ENCODE measurements around the gene ERBIN.
"Not testable (repeated sequence)": the region's sequence is repeated elsewhere in the genome, so short reads cannot be mapped to it uniquely, and the experiment has no call there.

ERBIN gene, protein sequence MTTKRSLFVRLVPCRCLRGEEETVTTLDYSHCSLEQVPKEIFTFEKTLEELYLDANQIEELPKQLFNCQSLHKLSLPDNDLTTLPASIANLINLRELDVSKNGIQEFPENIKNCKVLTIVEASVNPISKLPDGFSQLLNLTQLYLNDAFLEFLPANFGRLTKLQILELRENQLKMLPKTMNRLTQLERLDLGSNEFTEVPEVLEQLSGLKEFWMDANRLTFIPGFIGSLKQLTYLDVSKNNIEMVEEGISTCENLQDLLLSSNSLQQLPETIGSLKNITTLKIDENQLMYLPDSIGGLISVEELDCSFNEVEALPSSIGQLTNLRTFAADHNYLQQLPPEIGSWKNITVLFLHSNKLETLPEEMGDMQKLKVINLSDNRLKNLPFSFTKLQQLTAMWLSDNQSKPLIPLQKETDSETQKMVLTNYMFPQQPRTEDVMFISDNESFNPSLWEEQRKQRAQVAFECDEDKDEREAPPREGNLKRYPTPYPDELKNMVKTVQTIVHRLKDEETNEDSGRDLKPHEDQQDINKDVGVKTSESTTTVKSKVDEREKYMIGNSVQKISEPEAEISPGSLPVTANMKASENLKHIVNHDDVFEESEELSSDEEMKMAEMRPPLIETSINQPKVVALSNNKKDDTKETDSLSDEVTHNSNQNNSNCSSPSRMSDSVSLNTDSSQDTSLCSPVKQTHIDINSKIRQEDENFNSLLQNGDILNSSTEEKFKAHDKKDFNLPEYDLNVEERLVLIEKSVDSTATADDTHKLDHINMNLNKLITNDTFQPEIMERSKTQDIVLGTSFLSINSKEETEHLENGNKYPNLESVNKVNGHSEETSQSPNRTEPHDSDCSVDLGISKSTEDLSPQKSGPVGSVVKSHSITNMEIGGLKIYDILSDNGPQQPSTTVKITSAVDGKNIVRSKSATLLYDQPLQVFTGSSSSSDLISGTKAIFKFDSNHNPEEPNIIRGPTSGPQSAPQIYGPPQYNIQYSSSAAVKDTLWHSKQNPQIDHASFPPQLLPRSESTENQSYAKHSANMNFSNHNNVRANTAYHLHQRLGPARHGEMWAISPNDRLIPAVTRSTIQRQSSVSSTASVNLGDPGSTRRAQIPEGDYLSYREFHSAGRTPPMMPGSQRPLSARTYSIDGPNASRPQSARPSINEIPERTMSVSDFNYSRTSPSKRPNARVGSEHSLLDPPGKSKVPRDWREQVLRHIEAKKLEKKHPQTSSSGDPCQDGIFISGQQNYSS (N-terminal part only)

DNA sequence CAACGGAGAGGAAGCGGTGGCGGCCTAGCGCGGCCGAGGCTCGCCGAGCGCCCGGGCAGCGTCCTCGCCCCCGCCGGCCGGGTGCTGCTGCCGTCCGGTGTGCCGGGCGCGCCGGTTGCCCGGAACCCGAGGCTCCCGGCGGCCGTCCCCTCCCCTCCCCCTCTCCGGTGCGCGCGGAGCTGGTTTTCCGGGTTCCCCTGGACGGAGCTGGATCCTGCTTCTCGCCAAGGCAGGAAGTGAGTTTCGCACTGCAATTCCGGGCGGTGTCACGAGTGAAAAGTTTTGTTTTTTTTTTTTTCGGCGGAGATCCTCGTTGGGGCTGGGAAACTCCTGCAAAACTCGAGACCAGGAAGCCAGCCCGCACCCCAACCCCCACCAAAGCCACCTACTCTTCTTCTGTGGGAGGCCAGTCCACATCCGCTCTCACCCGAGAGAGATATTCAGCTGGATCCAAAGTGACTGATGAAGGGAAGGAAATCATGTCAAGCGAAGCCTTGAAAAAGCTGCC lies at the start of gene ERBIN:
Gene ERBIN, plus strand, starts transcription at position 300 of the 508 bp plus-strand sequence. CDS start 66,144 bp downstream, outside the sequence.
- peak; percentile 86 for DNase-seq

DNA sequence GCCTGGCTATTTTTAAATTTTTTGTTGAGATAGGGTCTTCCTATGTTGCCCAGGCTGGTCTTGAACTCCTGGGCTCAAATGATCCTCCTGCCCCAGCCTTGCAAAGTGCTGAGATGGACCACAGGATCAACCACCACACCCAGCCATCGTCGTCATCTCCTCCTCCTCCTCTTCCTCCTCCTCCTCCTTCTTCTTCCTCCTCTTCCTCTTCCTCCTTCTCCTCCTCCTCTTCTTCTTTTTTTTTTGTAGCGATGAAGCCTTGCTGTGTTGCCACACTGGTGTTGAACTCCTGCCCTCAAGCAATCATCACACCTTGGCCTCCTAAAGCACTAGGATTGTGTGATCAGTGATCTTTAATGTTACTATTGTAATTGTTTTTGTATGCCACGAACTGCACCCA lies 49.4 kb upstream of the ERBIN start:
- DNase-seq, result no peak

DNA sequence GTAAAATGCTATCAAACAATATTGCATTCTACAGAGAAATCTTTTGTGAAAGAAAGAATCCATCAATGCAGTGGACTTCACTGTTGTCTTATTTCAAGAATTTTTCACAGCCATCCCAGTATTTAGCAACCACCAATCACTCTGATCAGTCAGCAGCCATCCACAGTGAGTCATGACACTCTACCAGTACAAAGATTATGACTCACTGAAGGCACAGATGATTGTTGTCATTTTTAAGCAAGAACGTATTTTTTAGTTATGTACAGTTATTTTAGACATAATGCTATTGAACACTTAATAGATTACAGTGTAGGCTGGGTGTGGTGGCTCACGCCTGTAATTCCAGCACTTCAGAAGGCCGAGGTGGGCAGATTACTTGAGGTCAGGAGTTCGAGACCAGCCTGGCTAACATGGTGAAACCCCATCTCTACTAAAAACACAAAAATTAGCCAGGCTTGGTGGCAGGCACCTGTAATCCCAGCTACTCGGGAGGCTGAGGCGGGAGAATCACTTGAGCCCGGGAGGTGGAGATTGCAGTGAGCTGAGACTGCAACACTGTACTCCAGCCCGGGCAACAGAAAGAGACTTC lies 46.6 kb upstream of the ERBIN start:
- not testable (repeated sequence) for DNase-seq

DNA sequence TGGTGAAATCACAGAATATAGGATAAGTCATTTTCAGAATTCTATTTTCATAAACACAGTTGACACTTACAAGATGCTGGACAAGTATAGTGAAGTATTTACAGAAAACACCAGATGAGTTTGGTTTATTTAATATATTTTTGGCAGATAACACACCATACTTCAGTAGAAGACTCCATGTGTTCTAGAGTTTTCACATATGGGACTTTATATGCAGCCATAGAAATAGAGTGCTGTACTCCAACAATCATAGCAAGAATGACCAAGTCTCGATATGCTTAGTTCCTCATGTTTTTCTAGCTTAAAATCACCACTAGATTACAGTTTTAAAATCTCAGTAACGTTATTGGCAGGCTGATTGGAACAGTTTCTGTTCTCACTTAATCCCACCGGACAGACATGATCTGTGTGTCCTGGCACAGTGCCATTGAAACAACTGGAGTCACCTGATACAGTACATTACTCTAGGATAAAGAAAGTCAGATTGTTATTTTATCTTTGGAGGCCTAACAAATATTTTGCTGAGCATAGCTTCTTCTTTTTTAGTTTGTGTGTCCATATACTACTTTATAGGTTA lies 45.8 kb upstream of the ERBIN start:
- DNase-seq, result no peak

DNA sequence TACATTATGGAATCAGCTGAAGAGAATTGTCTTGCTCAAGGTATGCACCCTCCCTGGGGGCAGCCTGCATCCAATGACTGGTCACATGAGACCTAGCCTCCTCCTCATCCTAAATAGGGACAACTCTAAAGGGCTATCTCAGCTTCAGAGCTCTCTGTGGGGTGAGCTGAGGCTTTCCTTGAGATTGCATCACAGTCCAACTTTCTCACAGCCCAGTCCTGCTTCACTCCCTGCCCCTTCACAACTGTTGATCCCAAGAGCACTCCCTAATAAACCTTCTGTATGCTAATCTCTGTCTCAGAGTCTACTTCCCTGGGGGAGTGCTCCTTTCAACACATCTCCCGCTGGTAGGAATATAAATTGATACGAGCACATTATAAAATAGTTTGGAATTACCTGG lies 44.1 kb upstream of the ERBIN start:
- DNase-seq, result no peak

DNA sequence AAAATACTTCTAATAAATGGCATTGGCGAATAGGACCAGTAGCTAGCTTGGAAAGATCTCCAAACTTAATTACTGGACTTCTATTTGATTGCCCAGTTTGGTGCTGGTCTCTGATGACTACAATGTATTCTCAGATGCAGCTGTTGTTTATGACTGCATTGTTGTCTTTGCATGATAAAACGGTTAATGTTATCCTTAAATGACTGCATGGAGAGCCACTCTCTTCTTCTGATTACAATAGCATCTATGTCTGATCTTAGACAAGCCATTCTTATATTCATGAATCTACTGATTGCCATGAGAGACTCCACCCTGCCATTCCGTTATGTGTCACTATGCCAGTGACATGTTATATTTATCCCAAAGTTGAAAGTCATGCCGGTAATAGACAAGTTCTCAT lies 42.9 kb upstream of the ERBIN start:
- no peak for DNase-seq

DNA sequence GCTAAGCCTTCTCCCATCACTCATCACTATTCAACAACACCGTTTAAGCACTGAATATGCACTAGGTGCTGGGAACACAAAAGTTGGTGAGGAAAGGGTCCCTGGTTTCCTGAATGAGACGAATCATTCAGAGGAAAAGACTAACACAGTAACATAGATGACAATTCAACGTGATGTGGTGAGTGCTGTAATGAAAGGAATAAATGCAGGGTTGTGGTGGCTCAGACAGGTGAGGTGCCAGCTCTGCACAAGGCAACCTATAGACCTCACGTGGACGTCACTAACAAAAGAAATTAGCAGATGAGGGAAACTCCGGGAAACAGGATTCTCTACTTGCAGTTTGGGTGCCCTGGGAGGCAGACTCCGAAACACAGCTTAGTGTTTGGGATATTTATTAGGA lies 40.0 kb upstream of the ERBIN start:
- no peak for DNase-seq

DNA sequence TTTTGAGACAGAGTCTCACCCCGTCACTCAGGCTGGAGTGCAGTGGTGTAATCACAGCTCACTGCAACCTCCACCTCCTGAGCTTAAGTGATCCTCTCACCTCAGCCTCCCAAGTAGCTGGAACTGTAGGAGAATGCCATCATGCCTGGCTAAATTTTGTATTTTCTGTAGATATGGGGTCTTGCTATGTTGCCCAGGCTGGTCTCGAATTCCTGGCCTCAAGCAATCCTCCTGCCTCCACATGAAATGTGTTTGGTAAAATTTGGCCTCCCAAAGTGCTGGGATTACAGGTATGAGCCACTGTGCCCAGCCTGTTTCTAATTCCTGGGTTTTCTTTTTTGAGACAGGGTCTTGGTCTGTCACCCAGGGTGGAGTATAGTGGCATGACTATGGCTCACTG lies 34.4 kb upstream of the ERBIN start:
- not testable (repeated sequence) for DNase-seq

DNA sequence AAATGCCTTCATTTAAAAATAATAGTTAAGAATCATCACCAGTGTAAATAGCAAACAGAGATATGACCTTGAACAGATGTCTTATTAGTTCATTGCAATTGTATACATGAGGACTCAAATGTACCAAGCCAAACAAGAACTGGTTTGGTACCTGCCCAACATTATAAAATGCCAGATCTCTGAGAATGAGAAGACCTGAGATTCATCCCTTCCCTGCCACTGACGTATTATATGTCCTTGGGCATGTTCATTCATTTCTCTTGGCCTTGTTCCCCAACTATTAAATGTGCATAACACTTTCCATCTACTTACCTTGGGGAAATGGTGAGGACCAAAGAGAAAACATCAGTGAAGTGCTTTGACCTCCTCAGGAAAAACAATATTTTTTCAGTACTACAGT lies 33.6 kb upstream of the ERBIN start:
- DNase-seq, result no peak

DNA sequence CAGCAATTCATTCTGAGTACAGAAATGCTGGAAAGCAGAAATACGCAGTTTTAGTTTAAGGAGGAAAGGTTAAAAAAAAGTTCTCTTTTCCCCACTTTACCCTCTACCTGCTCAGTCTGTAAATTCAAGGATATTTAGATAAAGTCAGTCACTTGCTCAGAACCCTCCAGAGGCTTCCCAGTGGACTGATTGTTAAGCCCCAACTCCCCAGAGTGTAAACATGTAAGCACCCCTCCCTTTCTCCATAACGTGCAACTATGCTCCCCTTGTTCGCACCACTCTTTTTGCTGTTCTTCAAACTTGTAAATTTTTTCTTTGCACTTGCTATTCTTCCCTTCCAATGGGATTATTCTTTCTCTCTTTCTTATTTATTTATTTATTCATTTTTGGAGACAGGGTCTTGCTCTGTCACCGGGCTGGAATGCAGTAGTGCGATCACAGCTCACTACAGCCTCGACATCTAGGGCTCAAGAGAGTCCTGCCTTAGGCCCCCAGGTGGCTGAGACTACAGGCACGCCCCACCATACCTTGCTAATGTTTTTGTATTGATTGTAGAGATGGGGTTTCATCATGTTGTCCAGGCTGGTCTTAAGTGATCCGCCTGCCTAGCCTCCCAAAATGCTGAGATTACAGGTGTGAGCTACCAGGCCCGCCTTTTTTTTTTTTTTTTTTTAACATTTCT lies 32.5 kb upstream of the ERBIN start:
- no peak for DNase-seq

DNA sequence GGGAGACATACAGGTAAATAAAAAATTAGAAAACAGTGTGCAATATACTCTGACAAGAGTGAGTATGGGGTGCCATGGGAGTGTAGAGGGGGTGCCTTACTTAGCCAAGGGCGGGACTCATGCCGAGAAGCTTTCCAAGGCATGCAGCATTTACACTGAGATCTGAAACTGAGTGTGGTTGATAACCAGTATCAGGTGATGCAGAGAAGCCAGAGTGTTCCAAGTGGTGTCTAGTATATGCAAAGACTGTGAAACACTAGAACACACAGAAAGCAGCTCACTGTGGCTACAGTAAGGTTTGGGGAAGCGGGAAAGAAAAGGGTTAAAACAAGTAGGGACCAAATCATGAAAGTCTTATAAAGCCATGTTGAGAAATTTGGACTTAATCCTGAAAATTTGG lies 30.5 kb upstream of the ERBIN start:
- DNase-seq, result no peak

DNA sequence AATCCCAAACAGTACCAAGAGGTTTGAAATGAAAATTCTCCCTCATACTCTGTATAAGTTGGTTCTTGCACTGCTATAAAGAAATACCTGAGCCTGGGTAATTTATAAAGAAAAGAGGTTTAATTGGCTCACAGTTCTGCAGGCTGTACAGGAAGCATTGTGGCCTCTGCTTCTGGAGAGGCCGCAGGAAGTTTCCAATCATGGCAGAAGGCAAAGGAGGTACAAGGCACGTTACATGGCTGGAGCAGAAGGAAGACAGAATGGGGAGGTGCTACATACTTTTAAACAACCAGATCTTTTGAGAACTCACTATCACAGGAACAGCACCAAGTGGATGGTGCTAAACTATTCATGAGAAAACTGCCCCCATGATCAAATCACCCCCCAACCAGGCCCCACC lies 25.6 kb upstream of the ERBIN start:
- no peak for DNase-seq

DNA sequence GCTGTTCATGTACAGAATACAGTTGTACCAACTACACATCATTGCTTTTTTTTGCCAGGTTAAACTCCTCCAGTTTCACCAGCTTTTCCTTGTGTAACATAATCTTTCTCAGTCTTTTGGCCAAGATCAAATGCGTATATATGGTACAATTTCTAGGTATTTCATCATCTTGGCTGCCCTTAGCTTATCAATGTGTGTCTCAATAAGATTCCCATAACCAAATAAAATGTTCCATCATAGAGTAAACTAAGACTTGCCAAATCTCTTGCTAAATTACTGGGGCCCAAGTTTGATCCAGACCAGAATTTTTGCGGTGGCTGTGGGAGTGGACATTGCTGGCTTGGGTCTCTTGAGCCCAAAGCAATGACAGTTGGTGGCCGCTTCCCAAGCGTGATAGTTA lies 24.3 kb upstream of the ERBIN start:
- DNase-seq, result no peak

DNA sequence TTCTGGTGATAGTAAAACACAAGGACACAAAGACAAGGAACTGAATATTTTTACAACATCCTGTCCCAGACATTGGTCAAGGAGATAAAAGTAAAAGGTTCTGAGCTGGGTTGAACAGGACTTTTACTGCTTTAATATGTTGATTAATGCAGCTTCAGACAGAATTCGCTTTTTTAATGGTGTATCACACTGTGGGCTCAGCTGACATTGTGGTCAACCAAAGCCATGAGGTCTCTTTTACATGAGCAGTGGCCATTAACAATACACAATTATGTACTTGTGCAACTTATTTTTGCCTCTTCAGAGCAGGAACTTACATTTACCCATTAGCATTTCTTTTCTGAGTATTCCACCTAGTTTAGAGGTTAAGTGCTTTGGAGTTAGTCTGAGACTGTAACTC lies 22.8 kb upstream of the ERBIN start:
- no peak for DNase-seq

DNA sequence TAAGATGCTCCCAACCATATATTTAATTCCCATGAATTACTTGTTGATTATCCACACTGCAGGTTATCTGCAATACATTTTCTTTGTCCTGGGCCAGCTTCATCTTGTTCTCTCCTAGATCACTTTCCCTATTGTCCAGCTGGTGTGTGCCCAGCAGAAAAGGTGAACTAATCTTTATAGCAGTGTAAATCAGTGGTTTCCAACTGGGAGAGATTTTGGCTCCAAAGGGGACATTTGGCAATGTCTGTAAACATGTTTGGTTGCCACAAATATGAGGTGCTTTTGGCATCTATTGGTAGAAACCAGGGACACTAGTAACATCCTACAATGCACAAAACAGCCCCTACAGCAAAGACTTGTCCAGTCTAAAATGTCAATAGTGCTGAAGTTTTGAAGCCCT lies 20.1 kb upstream of the ERBIN start:
- DNase-seq, result no peak

DNA sequence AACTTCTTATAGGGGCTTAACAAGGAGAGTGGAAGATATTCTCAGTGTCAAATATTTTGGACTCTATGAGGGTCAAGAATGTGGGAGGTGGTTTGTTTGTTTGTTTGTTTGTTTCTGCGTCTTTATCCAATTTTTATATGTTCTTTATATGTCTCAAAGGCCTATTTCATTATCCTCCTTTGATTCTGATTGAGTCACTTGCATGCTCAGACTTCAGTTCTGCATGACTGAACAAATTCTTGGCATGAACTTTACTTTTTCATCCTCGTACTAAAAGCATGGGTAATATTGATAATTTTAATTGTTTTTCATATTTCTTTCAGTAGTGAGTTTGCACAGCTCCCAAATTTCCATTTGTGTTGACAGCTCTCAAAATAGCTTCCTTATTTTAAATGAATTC lies 19.2 kb upstream of the ERBIN start:
- DNase-seq, result no peak

DNA sequence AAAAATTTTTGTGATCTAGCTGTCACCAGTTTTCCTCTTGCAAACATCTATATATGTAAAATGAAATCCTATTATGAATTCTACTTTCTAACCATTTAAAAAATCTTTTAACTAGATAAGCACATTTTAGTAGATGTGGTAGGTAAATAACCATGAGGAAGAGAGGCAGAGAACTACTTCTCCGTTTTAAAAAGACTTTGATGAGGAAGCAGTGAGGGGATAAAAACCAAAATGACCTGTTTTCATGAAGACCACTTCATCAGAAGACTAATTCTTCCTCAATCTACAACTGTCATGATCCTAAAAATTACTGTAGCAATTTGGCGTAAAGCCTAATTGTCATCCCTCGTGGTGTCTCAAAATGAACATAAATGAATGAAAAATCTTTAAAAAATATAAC lies 15.7 kb upstream of the ERBIN start:
- no peak for DNase-seq

DNA sequence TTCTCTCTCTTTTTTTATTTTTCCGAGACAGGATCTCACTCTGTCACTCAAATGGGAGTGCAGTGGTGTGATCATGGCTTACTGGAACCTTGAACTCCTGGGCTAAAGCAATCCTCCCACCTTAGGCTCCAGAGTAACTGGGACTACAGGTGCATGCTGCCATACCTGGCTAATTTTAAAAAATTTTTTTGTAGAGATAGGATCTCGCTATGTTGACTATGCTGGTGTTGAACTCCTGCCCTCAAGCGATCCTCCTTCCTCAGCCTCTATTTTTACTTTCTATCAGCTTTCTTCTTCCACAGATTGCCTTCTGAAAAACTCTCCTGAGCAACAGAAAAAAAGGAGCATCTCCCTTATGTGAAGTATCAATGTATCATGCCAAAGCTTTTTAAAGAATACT lies 14.1 kb upstream of the ERBIN start:
- no peak for DNase-seq

DNA sequence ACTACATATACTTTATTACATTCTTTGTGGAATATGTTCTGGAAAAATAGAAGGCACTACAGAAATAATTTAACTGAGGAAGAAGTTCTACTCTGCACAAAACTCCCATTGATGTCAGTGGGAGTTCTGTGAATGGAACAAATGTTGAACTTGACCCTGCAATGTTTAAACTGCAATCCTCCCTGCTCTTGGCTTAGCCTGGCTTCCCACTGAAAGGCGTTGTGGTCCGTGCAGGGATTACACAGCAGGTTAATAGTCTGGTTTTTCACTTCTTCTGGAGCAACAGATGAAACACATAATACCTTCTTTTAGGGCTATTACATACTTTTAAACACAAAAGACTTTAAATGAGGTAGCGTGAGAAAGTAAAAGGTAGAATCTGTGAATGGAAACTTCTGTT lies 12.9 kb upstream of the ERBIN start:
- DNase-seq, result no peak

DNA sequence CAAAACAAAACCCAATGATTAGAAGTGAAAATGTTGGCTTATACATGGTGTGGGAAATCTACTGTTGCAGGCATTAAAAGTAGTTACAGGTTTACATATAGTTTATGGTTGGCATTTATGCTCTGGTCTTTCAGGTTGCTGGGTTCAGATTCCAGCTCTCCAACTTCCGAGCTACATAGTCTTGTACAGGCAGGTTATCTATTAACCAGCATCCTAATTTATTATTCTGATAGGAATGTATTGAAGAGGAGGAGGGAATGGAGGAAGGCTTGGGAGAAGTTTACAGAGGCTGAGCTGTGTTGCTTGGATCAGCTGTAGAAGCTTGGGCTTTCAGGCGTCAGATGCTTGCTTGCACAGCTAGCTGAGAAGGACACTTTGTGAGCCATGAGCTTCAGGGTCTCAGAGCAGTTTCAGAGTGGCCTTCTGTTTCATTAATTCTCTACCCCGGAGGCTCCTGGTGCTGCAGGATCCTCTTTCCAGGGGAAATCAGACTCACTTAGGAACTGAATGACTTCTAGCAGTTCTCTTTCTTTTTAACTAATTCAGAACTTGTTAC lies 11.7 kb upstream of the ERBIN start:
- no peak for DNase-seq

DNA sequence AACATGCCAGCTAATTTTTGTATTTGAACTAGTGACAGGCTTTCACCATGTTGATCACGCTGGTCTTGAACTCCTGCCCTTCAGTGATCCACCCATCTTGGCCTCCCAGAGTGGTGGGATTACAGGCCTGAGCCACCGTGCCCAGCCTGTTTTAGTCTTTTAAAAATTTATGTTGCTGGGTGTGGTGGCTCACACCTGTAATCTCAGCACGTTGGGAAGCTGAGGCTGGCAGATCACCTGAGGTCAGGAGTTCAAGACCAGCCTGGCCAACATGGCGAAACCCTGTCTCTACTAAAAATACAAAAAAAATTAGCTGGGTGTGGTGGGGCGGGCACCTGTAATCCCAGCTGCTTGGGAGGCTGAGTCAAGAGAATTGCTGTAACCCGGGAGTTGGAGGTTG lies 10.7 kb upstream of the ERBIN start:
- DNase-seq, result not testable (repeated sequence)
